ENCODE results near the gene FBLN2.

Gene FBLN2

GRCh38 chr3:13595485-13595884 is 46.6 kb downstream of the FBLN2 start:
- Histone ChIP-seq H3K9ac (ENCODE audit: low read length) (no peak overlapping the region), H3K27ac (ENCODE audit: low read depth, low read length) (no peak overlapping the region), H3K79me1 (ENCODE audit: low read length) (no peaks in the 10 kb centered on the region), H3K4ac (ENCODE audit: low read depth, low read length) (no peak overlapping the region), H4K91ac (ENCODE audit: low read depth, low read length) (no peak overlapping the region), H2BK12ac (ENCODE audit: low read length) (no peak overlapping the region), H2BK5ac (ENCODE audit: low read depth, low read length, poor library complexity) (no peak overlapping the region), H3K23ac (ENCODE audit: low read length) (no peak overlapping the region), H4K8ac (ENCODE audit: low read depth, low read length) (no peak overlapping the region), H2AFZ (ENCODE audit: insufficient read depth, low read length, poor library complexity) (no peak overlapping the region), H3K4me1 (ENCODE audit: control insufficient read depth in 1 of 2, insufficient read depth in 2 of 2, low read length in 2 of 2) (no peaks in the 10 kb centered on the region), H3K4me3 (ENCODE audit: low read depth, low read length) (no peak overlapping the region), H3K36me3 (ENCODE audit: control insufficient read depth in 1 of 2, insufficient read depth in 2 of 2, low read length in 2 of 2) (no peaks in the 10 kb centered on the region), H4K12ac (ENCODE audit: low read depth, low read length) (no peak overlapping the region), H3K14ac (ENCODE audit: low read length) (no peak overlapping the region), H2BK120ac (ENCODE audit: insufficient read depth, low read length, poor library complexity) (no peak overlapping the region), H2AK5ac (ENCODE audit: low read length) (no peak overlapping the region), H3K27me3 (ENCODE audit: insufficient read depth, low read length) (no peaks in the 10 kb centered on the region), H3K4me2 (ENCODE audit: low read length) (no peak overlapping the region), H3K79me2 (ENCODE audit: control insufficient read depth, insufficient read depth, low read length, poor library complexity) (no peaks in the 10 kb centered on the region), H3K9me3 (ENCODE audit: insufficient read depth, low read depth, low read length) (no peaks in the 10 kb centered on the region), H3K18ac (ENCODE audit: low read length) (no peak overlapping the region)
- WGBS (ENCODE audit: extremely low coverage, insufficient coverage, insufficient read length), result no CpG with 5 or more reads among the region's 5 CpGs
- no peak for DNase-seq

- Histone ChIP-seq H2AK5ac (ENCODE audit: low read length) (no peak overlapping the region), H4K91ac (ENCODE audit: low read depth, low read length) (no peak overlapping the region), H4K12ac (ENCODE audit: low read depth, low read length) (no peak overlapping the region), H3K4me3 (ENCODE audit: low read depth, low read length) (no peak overlapping the region), H3K27me3 (ENCODE audit: insufficient read depth, low read length) (no peaks in the 10 kb centered on the region), H4K8ac (ENCODE audit: low read depth, low read length) (no peak overlapping the region), H3K4me2 (ENCODE audit: low read length) (no peak overlapping the region), H3K4ac (ENCODE audit: low read depth, low read length) (no peak overlapping the region), H2AFZ (ENCODE audit: insufficient read depth, low read length, poor library complexity) (no peak overlapping the region), H3K9ac (ENCODE audit: low read length) (no peak overlapping the region), H3K18ac (ENCODE audit: low read length) (no peak overlapping the region), H3K36me3 (ENCODE audit: control insufficient read depth in 1 of 2, insufficient read depth in 2 of 2, low read length in 2 of 2) (no peaks in the 10 kb centered on the region), H2BK5ac (ENCODE audit: low read depth, low read length, poor library complexity) (no peak overlapping the region), H3K14ac (ENCODE audit: low read length) (no peak overlapping the region), H3K23ac (ENCODE audit: low read length) (no peak overlapping the region), H3K79me2 (ENCODE audit: control insufficient read depth, insufficient read depth, low read length, poor library complexity) (no peaks in the 10 kb centered on the region), H3K79me1 (ENCODE audit: low read length) (no peaks in the 10 kb centered on the region), H3K9me3 (ENCODE audit: insufficient read depth, low read depth, low read length) (no peaks in the 10 kb centered on the region), H3K4me1 (ENCODE audit: control insufficient read depth in 1 of 2, insufficient read depth in 2 of 2, low read length in 2 of 2) (no peaks in the 10 kb centered on the region), H3K27ac (ENCODE audit: low read depth, low read length) (no peak overlapping the region), H2BK12ac (ENCODE audit: low read length) (no peak overlapping the region), H2BK120ac (ENCODE audit: insufficient read depth, low read length, poor library complexity) (no peak overlapping the region)
- no peak for DNase-seq
- WGBS (ENCODE audit: extremely low coverage, insufficient coverage, insufficient read length), result no CpG with 5 or more reads among the region's 3 CpGs
These were observed 47.7 kb downstream of the FBLN2 start for GRCh38 chr3:13596426-13597205.

GRCh38 chr3:13597661-13598060 is 48.7 kb downstream of the FBLN2 start:
- DNase-seq, result no peak
- H4K91ac ChIP-seq (ENCODE audit: low read depth, low read length), result no peak overlapping the region
- no peak overlapping the region for H4K12ac ChIP-seq (ENCODE audit: low read depth, low read length)
- H4K8ac ChIP-seq (ENCODE audit: low read depth, low read length), result no peak overlapping the region
- H3K27ac ChIP-seq (ENCODE audit: low read depth, low read length), result no peak overlapping the region
- H2BK12ac ChIP-seq (ENCODE audit: low read length), result no peak overlapping the region
- H3K36me3 ChIP-seq (ENCODE audit: control insufficient read depth in 1 of 2, insufficient read depth in 2 of 2, low read length in 2 of 2), result no peaks in the 10 kb centered on the region
- no peaks in the 10 kb centered on the region for H3K27me3 ChIP-seq (ENCODE audit: insufficient read depth, low read length)
- H3K4me1 ChIP-seq (ENCODE audit: control insufficient read depth in 1 of 2, insufficient read depth in 2 of 2, low read length in 2 of 2), result no peaks in the 10 kb centered on the region
- H3K79me2 ChIP-seq (ENCODE audit: control insufficient read depth, insufficient read depth, low read length, poor library complexity), result no peaks in the 10 kb centered on the region
- H2AFZ ChIP-seq (ENCODE audit: insufficient read depth, low read length, poor library complexity), result no peak overlapping the region
- no peaks in the 10 kb centered on the region for H3K9me3 ChIP-seq (ENCODE audit: insufficient read depth, low read depth, low read length)
- H3K4me3 ChIP-seq (ENCODE audit: low read depth, low read length), result no peak overlapping the region
- no peaks in the 10 kb centered on the region for H3K79me1 ChIP-seq (ENCODE audit: low read length)
- WGBS (ENCODE audit: extremely low coverage, insufficient coverage, insufficient read length), result no CpG with 5 or more reads among the region's 8 CpGs
- no peak overlapping the region for H3K23ac ChIP-seq (ENCODE audit: low read length)
- H3K18ac ChIP-seq (ENCODE audit: low read length), result no peak overlapping the region
- H3K9ac ChIP-seq (ENCODE audit: low read length), result no peak overlapping the region
- no peak overlapping the region for H3K4ac ChIP-seq (ENCODE audit: low read depth, low read length)
- no peak overlapping the region for H2AK5ac ChIP-seq (ENCODE audit: low read length)
- no peak overlapping the region for H2BK5ac ChIP-seq (ENCODE audit: low read depth, low read length, poor library complexity)
- no peak overlapping the region for H3K14ac ChIP-seq (ENCODE audit: low read length)
- no peak overlapping the region for H2BK120ac ChIP-seq (ENCODE audit: insufficient read depth, low read length, poor library complexity)
- H3K4me2 ChIP-seq (ENCODE audit: low read length), result no peak overlapping the region

- Histone ChIP-seq H3K27me3 (ENCODE audit: insufficient read depth, low read length) (no peaks in the 10 kb centered on the region), H3K36me3 (ENCODE audit: control insufficient read depth in 1 of 2, insufficient read depth in 2 of 2, low read length in 2 of 2) (no peaks in the 10 kb centered on the region), H2AK5ac (ENCODE audit: low read length) (no peak overlapping the region), H3K27ac (ENCODE audit: low read depth, low read length) (no peak overlapping the region), H3K4me2 (ENCODE audit: low read length) (no peak overlapping the region), H3K79me2 (ENCODE audit: control insufficient read depth, insufficient read depth, low read length, poor library complexity) (no peaks in the 10 kb centered on the region), H3K79me1 (ENCODE audit: low read length) (no peaks in the 10 kb centered on the region), H3K4me3 (ENCODE audit: low read depth, low read length) (no peak overlapping the region), H3K18ac (ENCODE audit: low read length) (no peak overlapping the region), H3K9me3 (ENCODE audit: insufficient read depth, low read depth, low read length) (no peaks in the 10 kb centered on the region), H2BK5ac (ENCODE audit: low read depth, low read length, poor library complexity) (no peak overlapping the region), H2BK12ac (ENCODE audit: low read length) (no peak overlapping the region), H3K14ac (ENCODE audit: low read length) (no peak overlapping the region), H2BK120ac (ENCODE audit: insufficient read depth, low read length, poor library complexity) (no peak overlapping the region), H4K91ac (ENCODE audit: low read depth, low read length) (no peak overlapping the region), H3K9ac (ENCODE audit: low read length) (no peak overlapping the region), H3K4ac (ENCODE audit: low read depth, low read length) (no peak overlapping the region), H4K8ac (ENCODE audit: low read depth, low read length) (no peak overlapping the region), H2AFZ (ENCODE audit: insufficient read depth, low read length, poor library complexity) (no peak overlapping the region), H3K4me1 (ENCODE audit: control insufficient read depth in 1 of 2, insufficient read depth in 2 of 2, low read length in 2 of 2) (no peaks in the 10 kb centered on the region), H4K12ac (ENCODE audit: low read depth, low read length) (no peak overlapping the region), H3K23ac (ENCODE audit: low read length) (no peak overlapping the region)
- no peak for DNase-seq
- WGBS (ENCODE audit: extremely low coverage, insufficient coverage, insufficient read length), result no CpG with 5 or more reads among the region's 5 CpGs
These were observed 49.3 kb downstream of the FBLN2 start for GRCh38 chr3:13598201-13598600.
